T-helper 22 cell (primary cell): ENCODE data around the gene KRTAP10-7.
"Not testable (repeated sequence)": the region's sequence is repeated elsewhere in the genome, so short reads cannot be mapped to it uniquely, and the experiment has no call there.

ENCODE experiments used
- DNase-seq: peaks from one replicate; pipeline ENCODE4 v3.0.0-alpha.2; 2020; ENCODE audit warnings: low read depth

Gene KRTAP10-7

GRCh38 chr21:44600118-44600978 lies at the start of gene KRTAP10-7:
TSS of gene KRTAP10-7 (plus strand) at chr21:44600597. CDS start at chr21:44600622, 25 bp downstream.
- DNase-seq, result not testable (repeated sequence)

- no peak for DNase-seq
Measured at GRCh38 chr21:44550807-44551206, 49.6 kb upstream of the KRTAP10-7 start.

- no peak for DNase-seq
Measured at GRCh38 chr21:44551340-44551961, 48.9 kb upstream of the KRTAP10-7 start, which contains the start of gene KRTAP10-2. TSS of gene KRTAP10-2 (minus strand) at chr21:44551505. CDS start at chr21:44551458, 47 bp downstream.

GRCh38 chr21:44552136-44552535 lies 48.3 kb upstream of the KRTAP10-7 start:
- no peak for DNase-seq

GRCh38 chr21:44552681-44553080 lies 47.7 kb upstream of the KRTAP10-7 start:
- no peak for DNase-seq

- DNase-seq, result no peak
Measured at GRCh38 chr21:44555200-44555875, 45.1 kb upstream of the KRTAP10-7 start.

- no peak for DNase-seq
Measured at GRCh38 chr21:44556879-44557278, 43.5 kb upstream of the KRTAP10-7 start.

GRCh38 chr21:44557491-44558328 lies 42.7 kb upstream of the KRTAP10-7 start:
- DNase-seq, result no peak

GRCh38 chr21:44558329-44558675 lies 42.1 kb upstream of the KRTAP10-7 start:
- not testable (repeated sequence) for DNase-seq

GRCh38 chr21:44558695-44559094 lies 41.7 kb upstream of the KRTAP10-7 start, which contains the start of gene KRTAP10-3:
TSS of gene KRTAP10-3 (minus strand) at chr21:44558795. CDS start at chr21:44558715, 80 bp downstream.
- DNase-seq, result no peak

GRCh38 chr21:44564099-44564498 lies 36.3 kb upstream of the KRTAP10-7 start:
- no peak for DNase-seq

- DNase-seq, result no peak
Measured at GRCh38 chr21:44564886-44565598, 35.4 kb upstream of the KRTAP10-7 start.

GRCh38 chr21:44566403-44566802 lies 34.0 kb upstream of the KRTAP10-7 start:
- DNase-seq, result no peak

GRCh38 chr21:44567481-44568171 lies 32.8 kb upstream of the KRTAP10-7 start:
- DNase-seq, result no peak

GRCh38 chr21:44568261-44568660 lies 32.1 kb upstream of the KRTAP10-7 start:
- no peak for DNase-seq

GRCh38 chr21:44568667-44569556 lies 31.5 kb upstream of the KRTAP10-7 start:
- DNase-seq, result no peak

- DNase-seq, result no peak
Measured at GRCh38 chr21:44569861-44570517, 30.4 kb upstream of the KRTAP10-7 start.

- DNase-seq, result no peak
Measured at GRCh38 chr21:44571296-44571695, 29.1 kb upstream of the KRTAP10-7 start.
